ENCODE results near the gene PLEKHM3.

PLEKHM3 gene, protein sequence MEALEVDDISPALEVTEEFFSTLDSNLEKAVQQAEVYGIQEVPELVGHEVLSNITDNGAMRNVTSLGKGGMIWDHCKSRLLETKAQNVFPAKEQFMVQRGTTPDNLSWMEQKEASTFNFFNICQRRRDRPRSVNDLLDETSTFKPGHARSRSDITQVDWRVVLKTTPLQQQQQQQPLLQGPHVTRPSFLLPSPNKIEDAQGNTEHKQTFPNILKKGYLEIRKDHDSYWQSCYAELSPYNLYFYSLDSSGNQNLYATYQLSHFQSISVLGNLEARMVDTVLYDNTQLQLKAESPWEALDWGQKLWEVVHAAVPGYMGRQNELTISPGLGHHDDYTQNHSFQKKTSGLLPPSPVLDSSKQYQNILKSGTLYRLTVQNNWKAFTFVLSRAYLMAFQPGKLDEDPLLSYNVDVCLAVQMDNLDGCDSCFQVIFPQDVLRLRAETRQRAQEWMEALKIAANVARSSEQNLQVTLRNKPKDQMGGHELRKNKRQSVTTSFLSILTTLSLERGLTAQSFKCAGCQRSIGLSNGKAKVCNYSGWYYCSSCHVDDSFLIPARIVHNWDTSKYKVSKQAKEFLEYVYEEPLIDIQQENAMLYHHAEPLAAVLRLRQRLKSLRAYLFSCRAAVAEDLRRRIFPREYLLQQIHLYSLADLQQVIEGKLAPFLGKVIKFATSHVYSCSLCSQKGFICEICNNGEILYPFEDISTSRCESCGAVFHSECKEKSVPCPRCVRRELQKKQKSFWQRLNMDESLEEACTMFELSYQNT

DNA sequence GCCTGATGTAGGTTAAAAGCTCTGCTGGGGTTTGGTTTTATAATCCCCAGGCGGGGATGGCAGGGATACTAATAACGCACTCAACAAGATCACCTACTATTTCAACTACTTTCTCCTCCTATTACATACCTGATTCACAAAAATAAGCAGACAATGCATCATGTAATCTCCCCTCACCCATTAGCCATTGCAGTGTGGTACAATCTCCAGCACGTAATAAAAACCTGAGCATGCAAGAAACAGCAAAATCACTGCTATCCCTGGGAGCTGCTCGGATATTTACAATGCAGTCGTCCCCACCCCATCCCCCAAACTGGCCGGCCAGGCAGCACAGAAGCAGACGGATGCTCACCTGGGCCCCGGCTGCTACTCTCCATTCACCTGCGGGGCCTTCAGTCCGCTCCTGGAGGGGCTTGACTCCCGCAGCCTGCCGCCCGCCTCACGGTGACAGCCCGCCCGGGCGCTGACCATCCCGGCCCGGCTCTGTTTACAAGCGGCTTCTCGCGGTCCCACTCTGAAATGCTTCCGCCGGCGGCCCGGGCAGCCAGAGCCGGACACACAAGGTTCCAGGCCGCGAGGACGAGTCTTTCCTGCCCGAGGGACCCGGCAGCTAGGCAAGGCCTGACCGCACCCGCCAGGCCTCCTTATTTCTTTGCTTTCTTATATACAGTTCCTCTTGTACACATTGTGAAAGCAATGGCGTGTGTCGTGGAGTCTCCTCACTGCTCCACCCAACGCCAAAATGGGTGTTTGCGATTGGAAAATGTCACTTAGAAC is at the start of gene PLEKHM3:
Gene PLEKHM3, minus strand, starts transcription at position 491 of the 777 bp plus-strand sequence. CDS start 23,888 bp downstream, outside the sequence.
- TF ChIP-seq GATA3 (IDR thresholded peaks at IDR 0.05; ENCODE audit: low read depth, low read length) = no peak
- TF ChIP-seq GATA2 (IDR thresholded peaks at IDR 0.05; ENCODE audit: low read depth, low read length) = no peak

DNA sequence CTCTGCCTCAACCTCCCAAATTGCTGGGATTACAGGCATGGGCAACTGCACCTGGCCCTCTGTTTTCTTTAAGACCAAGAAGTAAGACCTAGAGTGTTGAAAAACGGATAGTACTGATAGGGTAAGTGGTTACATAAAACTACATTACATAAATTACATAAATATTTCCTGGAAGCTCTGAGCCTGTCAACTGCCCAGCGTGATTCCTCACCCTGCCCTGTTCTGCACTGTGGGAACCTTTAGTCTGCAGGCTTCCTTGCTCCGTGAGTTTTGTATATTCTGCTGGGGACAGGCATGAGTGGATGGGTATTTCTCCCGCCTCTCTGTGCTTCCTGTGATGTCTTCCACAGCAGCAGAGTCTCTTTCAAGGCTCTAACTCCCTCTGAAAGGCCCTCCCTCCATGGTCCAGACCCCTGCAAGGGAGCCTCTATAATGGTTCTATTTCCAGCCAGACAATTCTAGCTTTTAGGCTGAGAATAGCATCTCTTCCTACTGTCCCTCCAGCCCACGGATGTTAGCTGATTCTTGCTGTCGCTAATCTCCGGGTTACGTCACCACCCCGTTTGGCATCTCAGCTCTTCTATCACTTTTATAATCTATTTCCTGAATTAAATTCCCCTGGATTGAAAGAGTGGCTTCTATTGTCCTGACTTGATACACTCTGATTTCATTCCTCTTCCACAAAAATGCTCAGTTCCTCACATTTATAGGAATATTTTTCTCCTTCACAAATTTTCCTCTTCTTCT is 49.5 kb upstream of the PLEKHM3 start:
- TF ChIP-seq GATA3 (IDR thresholded peaks at IDR 0.05; ENCODE audit: low read depth, low read length) = no peak
- TF ChIP-seq GATA2 (IDR thresholded peaks at IDR 0.05; ENCODE audit: low read depth, low read length) = no peak

DNA sequence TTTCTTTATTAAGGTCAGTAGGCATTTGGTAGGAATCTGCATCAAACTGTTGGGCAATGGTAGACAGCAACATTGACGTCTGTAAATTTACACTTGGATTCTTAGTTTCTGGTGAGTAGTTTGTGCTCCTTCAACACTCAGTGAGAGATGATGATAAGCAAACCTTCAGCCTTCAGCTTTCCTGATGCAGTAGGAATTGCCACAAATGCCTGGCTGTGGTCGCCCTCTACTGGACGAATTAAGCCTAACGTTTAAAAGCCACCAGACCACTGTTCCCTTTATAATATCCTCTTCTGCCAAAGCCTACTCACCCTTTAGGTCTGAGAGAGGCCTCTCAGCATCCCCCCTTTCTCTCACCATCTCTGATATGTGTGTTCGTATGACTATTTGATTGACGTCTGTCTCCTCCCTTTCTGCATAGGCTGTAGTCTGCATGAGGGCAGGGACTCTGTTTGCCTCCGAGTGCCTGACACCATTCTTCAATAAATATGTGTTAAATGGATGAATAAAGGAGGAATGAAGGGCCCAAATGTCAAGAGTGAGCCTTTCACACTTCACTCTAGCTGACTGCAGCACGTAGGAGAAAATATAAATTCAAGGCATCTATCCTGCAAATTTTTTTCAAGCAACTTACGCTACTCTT is 47.0 kb upstream of the PLEKHM3 start:
- TF ChIP-seq GATA3 (IDR thresholded peaks at IDR 0.05; ENCODE audit: low read depth, low read length) = no peak
- no peak for TF ChIP-seq GATA2 (IDR thresholded peaks at IDR 0.05; ENCODE audit: low read depth, low read length)

DNA sequence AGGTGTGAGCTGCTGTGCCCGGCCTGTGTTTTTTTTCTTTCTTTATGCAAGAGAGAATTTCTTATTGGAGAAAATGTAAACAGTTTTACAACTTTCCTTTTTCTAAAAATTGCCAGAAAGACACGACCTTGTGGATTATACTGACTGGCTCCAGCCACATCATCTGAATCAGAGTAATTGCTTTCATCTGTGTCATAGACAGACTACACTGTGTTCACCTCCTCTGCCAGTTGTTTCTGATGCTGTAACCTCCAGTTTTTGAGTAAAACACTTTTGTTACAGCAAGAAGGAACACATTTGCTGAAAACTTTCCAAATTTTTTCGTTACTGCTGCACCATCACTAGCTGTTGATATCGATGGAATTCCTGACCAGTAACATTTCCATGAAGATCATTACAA is 43.9 kb upstream of the PLEKHM3 start:
- TF ChIP-seq GATA3 (IDR thresholded peaks at IDR 0.05; ENCODE audit: low read depth, low read length) (no peak), GATA2 (IDR thresholded peaks at IDR 0.05; ENCODE audit: low read depth, low read length) (no peak)

DNA sequence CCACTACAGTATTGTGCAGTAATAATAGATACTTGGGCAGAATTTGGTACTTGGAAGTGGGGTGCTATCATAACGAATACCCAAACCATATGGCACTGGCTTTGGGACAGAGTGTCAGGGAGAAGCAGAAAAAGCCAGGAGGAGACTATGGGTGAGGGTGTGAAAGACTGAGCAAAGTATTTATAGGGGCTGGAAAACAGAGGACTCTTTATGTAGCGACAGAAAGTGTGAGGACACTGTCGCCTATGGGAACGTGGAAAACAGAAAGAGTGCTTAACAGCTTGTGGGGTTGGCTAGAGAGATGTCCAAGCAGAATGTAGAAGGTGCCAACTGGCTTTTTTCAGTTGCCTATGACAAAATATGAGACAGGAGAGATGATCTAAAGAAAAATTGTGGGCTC is 40.7 kb upstream of the PLEKHM3 start:
- TF ChIP-seq GATA2 (IDR thresholded peaks at IDR 0.05; ENCODE audit: low read depth, low read length) = no peak
- TF ChIP-seq GATA3 (IDR thresholded peaks at IDR 0.05; ENCODE audit: low read depth, low read length) = no peak

DNA sequence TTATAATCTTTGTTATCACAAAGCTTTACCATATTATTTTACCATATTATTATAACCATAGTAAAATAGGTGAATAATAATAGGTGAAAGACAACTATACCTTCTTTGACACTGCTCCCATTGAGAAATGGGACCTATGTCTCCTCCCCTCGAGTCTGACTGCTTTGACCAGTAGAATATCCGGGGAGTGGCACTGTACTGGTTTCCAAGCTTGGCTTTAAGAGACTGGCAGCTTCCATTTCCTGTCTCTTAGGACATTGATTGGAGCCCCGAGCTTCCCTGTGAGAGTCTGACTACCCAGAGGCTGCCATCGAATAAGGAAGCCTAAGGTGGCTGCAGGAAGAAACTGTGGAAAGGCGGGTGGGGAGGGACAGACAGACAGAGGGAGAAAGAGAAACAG is 40.1 kb upstream of the PLEKHM3 start:
- TF ChIP-seq GATA3 (IDR thresholded peaks at IDR 0.05; ENCODE audit: low read depth, low read length) (no peak), GATA2 (IDR thresholded peaks at IDR 0.05; ENCODE audit: low read depth, low read length) (no peak)

DNA sequence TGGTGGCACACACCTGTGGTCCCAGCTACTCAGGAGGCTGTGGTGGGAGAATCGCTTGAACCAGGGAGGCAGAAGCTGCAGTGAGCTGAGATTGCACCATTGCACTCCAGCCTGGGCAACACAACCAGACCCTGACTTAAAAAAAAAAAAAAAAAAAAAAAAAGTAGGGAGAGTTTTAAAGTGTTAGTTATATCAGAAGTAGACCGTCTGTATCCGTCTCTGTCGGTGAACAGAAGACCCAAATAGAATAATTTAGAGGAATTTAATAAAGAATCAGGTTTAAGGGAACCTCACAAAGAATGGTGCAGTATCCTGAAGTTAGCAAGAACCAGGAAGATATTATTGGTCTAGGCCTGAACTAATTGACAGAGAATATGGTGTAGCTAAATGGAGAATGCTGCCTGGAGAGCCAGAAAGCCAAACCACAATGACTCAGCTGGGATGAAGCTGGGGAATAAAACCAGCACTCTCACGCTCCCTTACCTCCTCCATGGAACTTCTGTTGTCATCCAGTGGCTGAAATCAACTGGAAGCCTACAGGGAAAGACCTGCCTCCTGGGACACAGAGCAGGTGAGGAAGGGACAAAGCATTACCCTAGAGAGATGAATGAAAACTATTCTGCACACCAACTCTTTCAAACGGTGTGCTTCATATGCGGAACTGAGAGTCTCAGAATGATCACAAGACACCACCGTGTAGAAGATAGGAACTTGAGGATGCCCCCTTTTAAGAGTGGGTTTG is 39.1 kb upstream of the PLEKHM3 start:
- TF ChIP-seq GATA3 (IDR thresholded peaks at IDR 0.05; ENCODE audit: low read depth, low read length) (no peak), GATA2 (IDR thresholded peaks at IDR 0.05; ENCODE audit: low read depth, low read length) (no peak)

DNA sequence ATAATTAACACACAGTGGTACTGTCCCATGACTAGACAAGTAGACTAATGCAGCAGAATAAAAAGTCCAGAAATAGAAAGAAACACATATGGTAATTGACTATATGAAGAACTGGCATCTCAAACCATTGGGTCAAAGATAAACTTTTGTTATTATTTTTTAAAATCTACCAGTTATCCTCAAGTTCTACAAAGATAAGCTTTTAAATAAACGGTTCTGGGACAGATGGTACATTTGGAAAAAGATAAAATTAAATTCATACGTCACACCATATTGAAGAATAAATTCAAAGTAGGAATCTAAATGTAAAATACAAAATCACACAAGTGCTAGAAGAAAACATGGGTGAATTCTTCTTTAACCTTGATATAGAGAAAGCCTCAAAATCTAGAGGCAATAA is 37.6 kb upstream of the PLEKHM3 start:
- TF ChIP-seq GATA3 (IDR thresholded peaks at IDR 0.05; ENCODE audit: low read depth, low read length) (no peak), GATA2 (IDR thresholded peaks at IDR 0.05; ENCODE audit: low read depth, low read length) (no peak)

DNA sequence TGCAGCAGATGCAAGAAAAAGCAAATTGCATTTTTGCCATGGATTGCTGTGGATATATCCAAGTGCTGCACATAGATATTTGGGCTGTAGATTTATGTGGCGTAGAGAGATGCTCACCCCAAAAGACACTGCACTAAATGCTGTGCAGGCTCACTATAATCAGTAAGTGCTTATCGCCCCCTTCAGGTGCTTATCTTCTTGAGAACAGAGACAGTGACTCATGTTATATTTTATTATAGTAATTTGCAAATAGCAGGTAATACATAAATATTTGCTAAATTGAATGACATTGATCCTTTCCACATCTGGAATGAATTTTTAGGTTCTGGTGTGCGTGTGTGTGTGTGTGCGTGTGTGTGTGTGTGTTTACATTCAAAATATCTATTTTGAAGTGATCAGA is 36.8 kb upstream of the PLEKHM3 start:
- no peak for TF ChIP-seq GATA3 (IDR thresholded peaks at IDR 0.05; ENCODE audit: low read depth, low read length)
- no peak for TF ChIP-seq GATA2 (IDR thresholded peaks at IDR 0.05; ENCODE audit: low read depth, low read length)

DNA sequence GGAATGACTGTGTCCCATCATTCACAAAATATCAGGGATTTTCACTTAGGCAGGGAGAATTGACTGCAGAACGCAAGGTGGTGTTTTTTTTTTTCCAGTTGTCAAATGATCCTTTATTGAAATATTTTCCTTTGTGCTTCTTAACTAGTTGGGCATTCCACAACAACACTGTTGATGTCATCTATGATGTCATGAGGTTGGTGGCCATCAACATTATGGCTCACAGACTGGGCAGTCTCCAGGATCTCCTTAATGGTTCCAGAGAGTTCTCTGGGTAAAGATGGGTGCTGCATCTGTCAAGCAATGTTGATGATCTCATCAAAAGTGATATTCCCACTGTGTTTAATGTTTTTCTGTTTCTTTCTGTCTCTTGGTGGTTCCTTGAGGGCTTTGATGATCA is 31.8 kb upstream of the PLEKHM3 start:
- TF ChIP-seq GATA2 (IDR thresholded peaks at IDR 0.05; ENCODE audit: low read depth, low read length) = no peak
- no peak for TF ChIP-seq GATA3 (IDR thresholded peaks at IDR 0.05; ENCODE audit: low read depth, low read length)

DNA sequence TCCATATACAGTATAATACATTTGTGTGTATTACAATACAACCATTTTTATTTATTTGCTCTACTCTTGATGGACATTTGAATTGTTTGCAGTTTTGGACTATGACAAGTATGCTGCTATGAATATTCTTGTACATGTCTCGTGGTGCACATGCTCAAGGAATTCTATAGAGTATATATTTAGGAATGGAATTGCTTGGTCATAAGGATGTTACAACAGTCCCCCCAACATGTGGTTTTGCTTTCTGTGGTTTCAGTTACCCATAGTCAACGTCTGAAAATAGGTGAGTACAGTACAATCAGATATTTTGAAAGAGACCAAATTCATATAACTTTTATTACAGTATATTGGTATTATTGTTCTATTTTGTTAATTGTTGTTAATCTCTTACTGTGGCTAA is 24.1 kb upstream of the PLEKHM3 start:
- TF ChIP-seq GATA3 (IDR thresholded peaks at IDR 0.05; ENCODE audit: low read depth, low read length) (no peak), GATA2 (IDR thresholded peaks at IDR 0.05; ENCODE audit: low read depth, low read length) (no peak)

DNA sequence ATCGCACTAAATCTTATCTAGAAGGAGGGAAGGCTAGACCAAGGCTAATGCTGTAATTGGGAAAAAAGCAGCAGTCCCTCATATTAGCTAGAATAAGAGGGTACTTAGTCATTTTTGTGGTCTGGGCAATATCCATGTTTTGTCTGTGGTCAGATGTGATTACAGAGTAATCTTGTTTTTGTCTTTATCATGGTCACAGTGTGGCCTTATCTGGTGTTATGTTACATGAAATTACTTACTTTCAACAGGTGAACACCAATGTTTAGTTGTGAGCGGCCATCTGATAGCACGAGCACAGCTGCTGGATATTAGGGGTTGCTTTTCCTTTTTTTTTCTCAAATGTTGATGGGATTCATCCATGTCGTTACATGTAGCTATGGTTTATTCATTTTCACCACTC is 23.7 kb upstream of the PLEKHM3 start:
- TF ChIP-seq GATA2 (IDR thresholded peaks at IDR 0.05; ENCODE audit: low read depth, low read length) (no peak; the same call in 1 of the 2 replicates), GATA3 (IDR thresholded peaks at IDR 0.05; ENCODE audit: low read depth, low read length) (no peak; the same call in 1 of the 2 replicates)
